Dedifferentiated amniotic fluid mesenchymal stem cell (primary cell): ENCODE results near the gene KRI1.
"Not testable (repeated sequence)": the region's sequence is repeated elsewhere in the genome, so short reads cannot be mapped to it uniquely, and the experiment has no call there.

ENCODE experiments used
- DNase-seq: peaks from one replicate; pipeline ENCODE4 v3.0.0-alpha.2; 2016; ENCODE audit errors: extremely low spot score

The KRI1 gene

GRCh38 chr19:10575011-10575716, 9.4 kb upstream of the KRI1 start:
- DNase-seq: no peak

DNA sequence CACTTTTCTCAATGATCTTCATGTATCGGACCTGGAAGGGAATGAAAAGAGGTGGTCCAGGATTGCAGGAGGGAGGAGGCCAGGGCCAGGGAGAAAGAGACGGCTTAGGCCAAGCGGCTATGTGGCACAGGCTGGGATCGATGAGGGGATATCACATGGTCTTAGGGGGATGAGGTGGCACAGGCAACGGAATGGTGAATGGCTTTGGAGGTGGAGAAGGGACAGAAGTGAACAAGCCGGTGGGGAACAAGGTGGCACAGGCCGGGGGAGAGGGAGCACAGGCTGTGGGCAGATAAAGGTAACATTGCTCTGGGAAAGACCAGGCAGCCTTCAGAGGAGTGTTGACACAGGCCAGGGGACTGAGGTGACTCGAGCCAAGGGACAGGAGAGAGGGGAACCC, 8.7 kb upstream of the KRI1 start:
- DNase-seq: no peak

DNA sequence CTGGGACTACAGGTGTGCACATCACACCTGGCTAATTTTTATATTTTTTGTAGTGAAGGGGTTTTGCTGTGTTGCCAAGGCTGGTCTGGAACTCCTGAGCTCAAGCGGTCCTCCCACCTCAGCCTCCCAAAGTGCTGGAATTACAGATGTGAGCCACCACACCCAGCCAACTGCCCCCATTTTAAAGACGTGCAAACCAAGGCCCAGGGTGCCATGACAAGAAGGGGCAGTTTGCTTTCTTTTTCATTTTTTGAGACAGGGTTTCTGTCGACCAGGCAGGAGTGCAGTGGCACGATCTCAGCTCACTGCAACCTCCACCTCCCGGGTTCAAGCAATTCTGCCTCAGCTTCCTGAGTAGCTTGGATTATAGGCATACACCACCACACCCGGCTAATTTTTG, 8.0 kb upstream of the KRI1 start:
- DNase-seq: not testable (repeated sequence)

DNA sequence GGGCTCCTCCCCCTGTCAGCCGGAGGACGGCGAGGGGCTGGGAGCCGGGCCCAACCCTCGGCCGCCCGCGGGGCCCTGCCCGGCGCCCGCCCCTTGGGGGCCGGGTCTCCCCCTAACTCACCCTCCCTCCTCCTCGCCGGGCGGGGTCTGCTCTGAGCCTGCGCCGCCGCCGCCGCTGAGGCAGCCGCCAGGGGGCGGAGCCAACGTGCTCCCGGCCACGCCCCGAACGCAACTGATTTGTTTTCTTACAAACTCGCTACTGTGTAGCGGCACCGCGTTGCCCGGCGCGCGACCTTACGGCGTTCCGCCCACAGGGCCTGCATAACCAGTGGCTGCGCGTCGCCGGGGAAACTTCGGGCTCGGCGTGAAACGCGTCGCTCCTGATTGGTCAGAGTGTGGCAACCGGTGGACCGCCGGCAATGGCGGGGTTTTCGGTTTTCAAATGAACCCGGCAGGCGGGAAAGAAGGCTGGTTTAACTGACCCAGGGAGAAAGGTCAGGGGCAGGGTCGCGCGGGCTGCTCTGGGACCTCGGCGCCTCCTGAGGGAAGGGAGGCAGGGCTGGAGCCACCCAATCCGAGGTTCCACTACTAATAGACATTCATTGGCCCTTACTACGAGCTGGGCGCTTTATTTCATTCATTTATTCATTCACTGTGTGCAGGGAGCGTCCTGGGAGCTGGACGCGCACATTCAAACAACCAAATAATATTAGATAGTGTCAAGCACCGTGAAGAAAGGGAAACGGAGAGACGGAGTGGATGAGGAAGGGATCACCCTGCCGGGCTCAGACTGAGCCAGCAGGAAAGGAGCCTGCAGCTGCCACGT, 3.2 kb upstream of the KRI1 start, which contains the start of gene CDKN2D:
Gene CDKN2D (minus strand): TSS at position 154 of the 826 bp plus-strand sequence. CDS start 326 bp downstream, outside the sequence.
- DNase-seq: peak; percentile 99

GRCh38 chr19:10568062-10568825, 2.4 kb upstream of the KRI1 start:
- DNase-seq: no peak

GRCh38 chr19:10567656-10568055, 1.8 kb upstream of the KRI1 start:
- no peak for DNase-seq

DNA sequence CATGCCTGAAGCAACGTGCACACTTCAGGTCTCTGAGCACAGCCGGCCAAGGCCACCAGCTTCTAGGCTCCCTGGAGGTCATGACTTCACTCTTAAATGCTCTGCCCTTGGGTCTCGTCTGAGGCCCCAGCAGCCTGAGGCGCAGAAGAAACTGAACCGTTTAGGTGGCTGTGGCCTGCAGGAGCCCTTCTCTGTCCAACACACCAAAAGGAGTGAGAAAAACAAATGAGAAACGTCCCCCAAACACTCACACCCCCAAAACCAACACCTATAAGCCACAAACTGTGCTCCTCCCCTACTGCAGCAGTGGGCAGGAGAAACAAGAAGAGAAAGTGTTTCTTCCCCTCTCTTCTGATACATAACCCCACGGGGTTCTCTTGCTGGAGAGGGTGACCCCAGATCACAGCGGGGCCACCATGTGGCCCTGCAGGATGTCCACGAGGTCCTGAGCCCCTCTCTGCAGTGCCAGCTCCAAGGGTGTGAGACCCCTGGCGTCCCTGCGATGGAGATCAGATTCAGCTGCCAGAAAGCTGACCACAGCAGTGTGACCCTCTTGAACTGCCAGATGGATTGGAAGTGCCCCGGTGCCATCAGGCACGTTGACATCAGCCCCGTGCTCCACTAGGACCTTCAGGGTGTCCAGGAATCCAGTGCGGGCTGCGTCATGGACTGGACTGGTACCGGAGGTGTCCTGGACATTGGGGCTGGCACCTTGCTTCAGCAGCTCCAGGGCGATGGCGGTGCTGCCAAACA, 1.0 kb upstream of the KRI1 start:
- DNase-seq: no peak

DNA sequence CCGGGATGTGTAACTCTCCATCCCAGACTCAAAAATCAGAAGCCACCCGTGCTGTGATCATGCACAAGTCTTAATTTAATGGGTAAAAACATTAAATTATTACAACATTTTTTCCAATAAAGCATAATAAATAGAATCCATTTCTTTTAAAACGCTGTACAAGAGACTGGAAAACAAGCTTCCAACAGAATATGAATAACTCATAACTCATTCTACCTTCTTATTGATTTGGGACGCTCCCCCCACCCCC, 523 bp upstream of the KRI1 start:
- no peak for DNase-seq

GRCh38 chr19:10565028-10565566, 713 bp downstream of the KRI1 start:
- DNase-seq: peak; percentile 19

- no peak for DNase-seq
These were observed 3.2 kb downstream of the KRI1 start for GRCh38 chr19:10562609-10563008.

DNA sequence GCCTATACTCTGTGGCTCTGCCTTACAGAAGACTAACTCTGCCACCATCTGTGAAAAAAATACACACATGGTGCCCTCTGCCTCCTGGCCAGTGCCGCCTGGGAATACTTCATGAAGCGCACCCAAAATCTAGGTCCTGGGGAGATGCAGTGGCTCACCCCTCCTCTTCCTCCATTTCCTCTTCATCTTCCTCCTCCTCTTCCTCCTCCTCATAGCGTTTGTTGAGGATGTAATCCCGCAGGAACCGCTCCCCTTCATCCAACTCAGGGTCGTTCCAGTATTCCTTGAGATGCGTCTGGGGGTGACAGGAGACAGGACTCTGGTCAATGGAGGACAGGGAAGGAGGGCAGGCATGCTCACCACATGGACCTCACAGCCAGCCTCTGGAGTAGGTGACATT, 5.7 kb downstream of the KRI1 start:
- DNase-seq: no peak

DNA sequence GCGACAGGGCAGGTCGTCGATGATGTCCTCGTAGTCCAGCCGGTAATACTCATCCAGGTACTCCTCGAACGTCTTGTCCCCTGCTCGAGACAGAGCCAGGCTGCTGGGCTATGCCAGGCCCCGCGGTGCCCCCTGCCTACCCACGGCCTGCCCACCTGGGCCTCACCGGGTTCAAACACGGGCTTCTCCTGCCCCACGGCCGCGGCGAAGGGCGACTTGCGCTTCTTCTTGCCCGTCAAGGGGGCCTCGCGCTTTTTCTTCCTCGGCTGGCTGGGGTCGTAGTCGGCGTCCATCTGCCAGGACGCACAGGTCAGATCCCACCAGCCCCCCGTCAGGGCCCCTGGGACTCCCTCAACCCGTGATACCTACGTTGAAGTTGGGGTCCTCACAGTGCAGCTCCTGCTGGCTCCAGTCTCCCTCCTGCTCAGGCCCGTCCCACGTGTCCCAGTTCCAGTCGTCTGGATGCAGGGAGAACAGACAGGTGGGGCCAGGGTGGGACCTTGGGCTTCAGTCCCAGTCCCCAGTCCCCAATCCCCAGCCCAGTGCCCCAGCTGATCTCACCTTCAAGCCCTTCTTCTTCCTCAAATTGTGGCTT, 8.1 kb downstream of the KRI1 start:
- no peak for DNase-seq

- no peak for DNase-seq
These were observed 10.2 kb downstream of the KRI1 start for GRCh38 chr19:10555610-10555973.

DNA sequence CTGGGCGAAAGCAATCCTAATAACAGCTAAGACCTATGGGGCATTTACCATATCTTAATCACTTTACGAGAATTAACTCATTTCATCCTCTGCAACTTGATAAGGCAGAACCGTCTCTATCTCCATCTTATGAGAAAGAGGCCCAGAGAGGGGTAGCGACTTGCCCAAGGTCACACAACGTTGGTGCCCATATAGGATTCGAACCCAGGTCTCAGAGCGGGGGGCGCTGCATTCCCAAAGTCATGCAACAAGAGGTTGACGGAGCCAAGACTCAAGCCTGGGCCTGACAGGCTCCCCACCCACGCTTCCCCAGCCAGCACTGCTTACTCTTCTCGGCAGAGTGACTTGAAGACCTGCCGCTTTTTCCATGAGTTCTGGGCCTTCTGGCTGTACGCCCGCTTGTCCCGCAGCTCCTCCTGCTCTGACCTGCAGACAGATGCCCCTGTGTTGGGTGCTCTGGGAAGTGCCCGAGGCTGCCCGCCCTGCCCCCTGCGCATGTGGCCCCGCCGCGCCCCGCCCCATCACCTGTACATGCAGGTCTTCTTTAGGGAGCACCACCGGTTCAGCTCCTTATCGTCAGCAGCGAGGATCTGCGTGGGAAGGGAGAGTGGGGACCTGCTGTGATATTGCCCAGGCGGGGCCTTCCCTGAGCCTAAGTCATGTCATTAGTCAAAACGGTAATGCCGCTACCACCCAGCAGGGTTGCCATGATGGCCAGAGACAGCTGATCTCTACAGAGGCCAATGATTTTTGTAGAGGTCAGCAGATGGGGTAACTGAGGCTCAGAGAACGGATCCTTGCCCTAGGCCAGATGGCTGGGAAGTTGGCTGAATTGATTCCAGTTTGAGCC, 10.8 kb downstream of the KRI1 start:
- DNase-seq: no peak

- no peak for DNase-seq
These were observed 11.8 kb downstream of the KRI1 start for GRCh38 chr19:10553943-10554381.

DNA sequence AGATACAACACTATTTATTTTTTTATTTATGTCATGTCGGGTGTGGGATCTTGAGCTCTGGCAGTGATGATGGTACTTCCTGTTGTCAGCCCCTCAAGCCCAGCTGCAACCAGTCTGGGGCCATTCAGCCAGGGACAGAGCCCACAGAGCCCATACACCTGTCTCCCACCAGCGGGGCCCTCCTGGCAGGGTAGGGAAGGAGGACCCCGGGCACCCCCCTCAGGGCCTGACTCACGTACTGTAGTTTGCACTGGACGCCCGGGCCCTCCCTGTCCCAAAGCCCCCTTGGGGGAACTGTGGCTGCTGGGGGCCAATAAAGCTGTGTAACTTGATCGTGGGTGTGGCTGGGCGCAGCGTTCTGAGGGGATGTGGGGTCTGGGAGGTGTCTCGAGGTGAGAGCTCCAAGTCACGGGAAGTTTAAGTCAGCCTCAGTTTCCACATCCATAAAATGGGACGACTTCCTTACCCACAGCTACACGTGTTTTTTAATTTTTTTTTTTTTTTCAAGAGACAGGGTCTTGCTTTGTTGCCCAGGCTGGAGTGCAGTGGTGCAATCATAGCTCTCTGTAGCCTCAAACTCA, 12.6 kb downstream of the KRI1 start:
- DNase-seq: no peak

DNA sequence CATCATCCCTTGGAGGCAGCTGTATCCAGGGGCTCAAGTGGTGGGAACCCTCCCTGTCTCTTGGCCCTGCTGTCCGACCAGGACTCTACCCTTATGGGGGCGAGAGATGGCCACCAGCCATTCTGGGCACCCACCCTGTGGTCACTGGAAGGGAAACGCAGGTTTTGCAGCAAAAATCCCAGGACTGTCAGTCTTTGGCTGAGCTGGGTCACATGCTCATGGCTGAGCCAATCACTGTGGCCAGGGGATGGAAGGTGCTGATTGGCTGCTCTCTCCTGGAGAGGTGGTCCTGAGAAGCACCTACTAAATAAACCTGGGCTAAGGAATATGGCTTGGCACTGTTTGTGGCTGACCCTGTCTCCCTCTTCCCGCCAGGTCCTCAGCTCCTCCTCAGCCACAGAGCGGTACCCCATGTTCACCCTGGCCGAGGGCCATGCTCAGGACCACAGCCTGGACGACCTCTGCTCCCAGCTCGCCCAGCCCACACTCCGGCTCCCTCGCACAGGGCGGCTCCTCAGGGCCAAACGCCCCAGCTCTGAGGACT, 13.2 kb downstream of the KRI1 start:
- DNase-seq: no peak

GRCh38 chr19:10551698-10552301, 14.0 kb downstream of the KRI1 start:
- no peak for DNase-seq

- DNase-seq: not testable (repeated sequence)
These were observed 14.8 kb downstream of the KRI1 start for GRCh38 chr19:10551006-10551405.
